ENCODE results near the gene ERC1.

ERC1 gene

DNA sequence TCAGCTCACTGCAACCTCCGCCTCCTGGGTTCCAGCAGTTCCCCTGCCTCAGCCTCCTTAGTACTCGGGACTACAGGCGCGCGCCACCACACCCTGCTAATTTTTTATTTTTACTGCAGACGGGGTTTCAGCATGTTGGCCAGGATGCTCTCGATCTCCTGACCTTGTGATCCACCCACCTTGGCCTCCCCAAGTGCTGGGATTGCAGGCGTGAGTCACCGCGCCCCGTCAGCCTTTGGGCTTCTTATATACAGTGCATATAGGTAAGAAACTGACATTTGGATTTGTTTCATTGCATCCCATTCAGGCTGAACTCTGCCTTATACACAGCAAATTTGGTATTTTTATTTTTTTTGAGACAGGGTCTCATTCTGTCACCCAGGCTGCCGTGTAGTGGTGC lies 176.8 kb downstream of the ERC1 start:
- Histone ChIP-seq H3K27me3 (ENCODE audit: control insufficient read depth in 1 of 2, insufficient read depth in 1 of 2, low read length in 2 of 2) (no peaks in the 10 kb centered on the region), H3K4me1 (ENCODE audit: control insufficient read depth, insufficient read depth, low read depth, low read length) (no peaks in the 10 kb centered on the region), H2AK5ac (ENCODE audit: low read length, severe bottlenecking) (no peak overlapping the region), H2BK15ac (ENCODE audit: low read depth, poor library complexity, severe bottlenecking) (no peak overlapping the region), H2BK120ac (ENCODE audit: low read depth, low read length) (no peak overlapping the region), H2BK5ac (ENCODE audit: low read depth, low read length, poor library complexity, severe bottlenecking) (no peak overlapping the region), H2BK12ac (ENCODE audit: low read length in 2 of 2) (no peak overlapping the region), H3K79me1 (replicated peaks; ENCODE audit: low read length, poor library complexity, severe bottlenecking) (peaks cover 17% of the 10 kb centered on the region), H3K36me3 (ENCODE audit: control insufficient read depth in 1 of 2, insufficient read depth in 2 of 2, low read depth in 1 of 2, low read length in 2 of 2) (peaks cover 6 to 11% of the 10 kb centered on the region in 2 experiments), H3K14ac (ENCODE audit: low read length in 2 of 2) (no peak overlapping the region), H3K18ac (ENCODE audit: low read depth in 1 of 2, low read length in 2 of 2) (no peak overlapping the region), H3K27ac (ENCODE audit: low read length, poor library complexity, severe bottlenecking) (no peak overlapping the region), H3K9ac (ENCODE audit: low read length) (no peak overlapping the region), H3K9me3 (ENCODE audit: control insufficient read depth, low read length) (no peaks in the 10 kb centered on the region), H3K4me2 (ENCODE audit: low read length, poor library complexity, severe bottlenecking) (no peak overlapping the region), H2AFZ (ENCODE audit: low read depth, low read length) (no peak overlapping the region), H3K4me3 (ENCODE audit: insufficient read depth in 1 of 2, low read depth in 1 of 2, low read length in 2 of 2) (no peak overlapping the region), H4K91ac (ENCODE audit: low read length) (no peak overlapping the region), H3K23ac (ENCODE audit: low read length in 2 of 2) (no peak overlapping the region), H3K4ac (ENCODE audit: low read depth in 1 of 2, low read length in 2 of 2) (no peak overlapping the region), H4K8ac (ENCODE audit: low read length) (no peak overlapping the region)
- no peak for DNase-seq
- over 99% methylated on average over 12 of the region's 12 CpGs for WGBS

DNA sequence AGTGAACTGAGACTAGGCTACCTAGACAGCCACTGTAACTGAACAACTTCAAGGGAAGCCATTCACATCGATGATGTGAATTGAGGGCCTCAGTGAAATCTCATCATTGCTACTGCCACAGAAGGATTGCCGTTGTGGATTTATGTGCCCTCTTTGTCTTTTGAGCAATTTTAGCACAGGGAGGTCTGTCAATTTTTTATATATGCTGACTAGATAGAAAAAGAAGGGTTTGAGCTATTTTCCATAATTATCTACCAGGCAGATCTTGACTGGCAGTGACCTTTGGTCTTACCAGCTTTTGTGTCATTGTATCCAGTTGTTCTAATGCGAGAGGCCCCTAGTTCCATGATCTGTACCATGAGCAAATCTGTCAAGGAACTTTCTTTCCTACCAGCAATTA lies 179.4 kb downstream of the ERC1 start:
- Histone ChIP-seq H3K4me2 (ENCODE audit: low read length, poor library complexity, severe bottlenecking) (no peak overlapping the region), H2AK5ac (ENCODE audit: low read length, severe bottlenecking) (no peak overlapping the region), H2BK12ac (ENCODE audit: low read length in 2 of 2) (no peak overlapping the region), H3K27me3 (ENCODE audit: control insufficient read depth in 1 of 2, insufficient read depth in 1 of 2, low read length in 2 of 2) (no peaks in the 10 kb centered on the region), H3K14ac (ENCODE audit: low read length in 2 of 2) (no peak overlapping the region), H3K4me3 (ENCODE audit: insufficient read depth in 1 of 2, low read depth in 1 of 2, low read length in 2 of 2) (no peak overlapping the region), H3K36me3 (ENCODE audit: control insufficient read depth in 1 of 2, insufficient read depth in 2 of 2, low read depth in 1 of 2, low read length in 2 of 2) (peaks cover 6 to 17% of the 10 kb centered on the region in 2 experiments), H4K8ac (ENCODE audit: low read length) (no peak overlapping the region), H3K4ac (ENCODE audit: low read depth in 1 of 2, low read length in 2 of 2) (no peak overlapping the region), H3K27ac (ENCODE audit: low read length, poor library complexity, severe bottlenecking) (no peak overlapping the region), H4K91ac (ENCODE audit: low read length) (no peak overlapping the region), H3K23ac (ENCODE audit: low read length in 2 of 2) (no peak overlapping the region), H2BK5ac (ENCODE audit: low read depth, low read length, poor library complexity, severe bottlenecking) (no peak overlapping the region), H2BK15ac (ENCODE audit: low read depth, poor library complexity, severe bottlenecking) (no peak overlapping the region), H2BK120ac (ENCODE audit: low read depth, low read length) (no peak overlapping the region), H2AFZ (ENCODE audit: low read depth, low read length) (no peak overlapping the region), H3K4me1 (ENCODE audit: control insufficient read depth, insufficient read depth, low read depth, low read length) (no peaks in the 10 kb centered on the region), H3K9ac (ENCODE audit: low read length) (no peak overlapping the region), H3K18ac (ENCODE audit: low read depth in 1 of 2, low read length in 2 of 2) (no peak overlapping the region), H3K79me1 (replicated peaks; ENCODE audit: low read length, poor library complexity, severe bottlenecking) (peaks cover 17% of the 10 kb centered on the region), H3K9me3 (ENCODE audit: control insufficient read depth, low read length) (no peaks in the 10 kb centered on the region)
- WGBS, result 91% methylated on average over 3 of the region's 3 CpGs
- DNase-seq, result no peak

DNA sequence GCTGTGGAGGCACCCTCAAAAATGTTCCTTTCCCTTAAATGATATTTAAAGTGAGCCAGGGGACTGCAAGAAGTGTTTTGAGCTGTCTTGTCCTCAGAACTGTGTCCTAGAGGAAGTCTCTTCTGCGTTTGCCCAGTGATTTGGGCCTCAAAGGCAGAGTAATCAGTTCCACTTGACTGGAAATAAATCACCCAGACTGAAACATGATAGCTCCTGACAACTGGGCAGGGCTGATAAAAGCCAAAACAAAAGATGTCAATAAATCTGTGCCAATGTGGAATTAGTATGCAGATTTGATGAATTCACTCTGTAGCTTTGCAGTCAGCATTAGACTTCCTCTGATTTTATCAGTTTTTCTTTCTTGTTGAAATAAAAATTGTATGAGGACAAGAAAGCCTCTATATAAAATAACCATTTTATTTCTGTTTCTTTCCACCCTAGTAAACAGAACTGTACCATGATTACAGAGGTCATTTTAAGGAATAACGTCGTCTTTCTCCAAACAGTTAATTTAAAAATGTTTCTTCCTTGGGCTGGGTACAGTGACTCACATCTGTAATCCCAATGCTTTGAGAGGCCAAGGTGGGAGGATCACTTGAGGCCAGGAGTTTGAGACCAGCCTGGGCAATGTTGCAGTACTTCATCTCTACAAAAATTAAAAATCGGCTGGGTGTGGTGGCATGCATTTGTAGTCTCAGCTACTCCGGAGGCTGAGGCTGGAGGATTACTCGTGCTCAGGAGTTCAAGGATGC lies 180.8 kb downstream of the ERC1 start:
- no peak overlapping the region for H3K23ac ChIP-seq (ENCODE audit: low read length in 2 of 2)
- no peaks in the 10 kb centered on the region for H3K9me3 ChIP-seq (ENCODE audit: control insufficient read depth, low read length)
- no peak overlapping the region for H2BK15ac ChIP-seq (ENCODE audit: low read depth, poor library complexity, severe bottlenecking)
- no peak overlapping the region for H4K91ac ChIP-seq (ENCODE audit: low read length)
- H3K79me1 ChIP-seq (replicated peaks; ENCODE audit: low read length, poor library complexity, severe bottlenecking), result peaks cover 15% of the 10 kb centered on the region
- no peak overlapping the region for H3K18ac ChIP-seq (ENCODE audit: low read depth in 1 of 2, low read length in 2 of 2)
- no peak overlapping the region for H3K9ac ChIP-seq (ENCODE audit: low read length)
- H2AK5ac ChIP-seq (ENCODE audit: low read length, severe bottlenecking), result no peak overlapping the region
- no peak overlapping the region for H2BK120ac ChIP-seq (ENCODE audit: low read depth, low read length)
- 93% methylated on average over 6 of the region's 6 CpGs for WGBS
- H3K4me2 ChIP-seq (ENCODE audit: low read length, poor library complexity, severe bottlenecking), result no peak overlapping the region
- no peak overlapping the region for H4K8ac ChIP-seq (ENCODE audit: low read length)
- peaks cover 8 to 23% of the 10 kb centered on the region in 2 experiments for H3K36me3 ChIP-seq (ENCODE audit: control insufficient read depth in 1 of 2, insufficient read depth in 2 of 2, low read depth in 1 of 2, low read length in 2 of 2)
- no peak overlapping the region for H3K4me3 ChIP-seq (ENCODE audit: insufficient read depth in 1 of 2, low read depth in 1 of 2, low read length in 2 of 2)
- no peak overlapping the region for H2BK12ac ChIP-seq (ENCODE audit: low read length in 2 of 2)
- no peak overlapping the region for H2AFZ ChIP-seq (ENCODE audit: low read depth, low read length)
- H3K4ac ChIP-seq (ENCODE audit: low read depth in 1 of 2, low read length in 2 of 2), result no peak overlapping the region
- no peak overlapping the region for H3K14ac ChIP-seq (ENCODE audit: low read length in 2 of 2)
- no peak overlapping the region for H3K27ac ChIP-seq (ENCODE audit: low read length, poor library complexity, severe bottlenecking)
- H3K4me1 ChIP-seq (ENCODE audit: control insufficient read depth, insufficient read depth, low read depth, low read length), result no peaks in the 10 kb centered on the region
- DNase-seq, result peak; percentile 10
- H3K27me3 ChIP-seq (ENCODE audit: control insufficient read depth in 1 of 2, insufficient read depth in 1 of 2, low read length in 2 of 2), result no peaks in the 10 kb centered on the region
- no peak overlapping the region for H2BK5ac ChIP-seq (ENCODE audit: low read depth, low read length, poor library complexity, severe bottlenecking)

DNA sequence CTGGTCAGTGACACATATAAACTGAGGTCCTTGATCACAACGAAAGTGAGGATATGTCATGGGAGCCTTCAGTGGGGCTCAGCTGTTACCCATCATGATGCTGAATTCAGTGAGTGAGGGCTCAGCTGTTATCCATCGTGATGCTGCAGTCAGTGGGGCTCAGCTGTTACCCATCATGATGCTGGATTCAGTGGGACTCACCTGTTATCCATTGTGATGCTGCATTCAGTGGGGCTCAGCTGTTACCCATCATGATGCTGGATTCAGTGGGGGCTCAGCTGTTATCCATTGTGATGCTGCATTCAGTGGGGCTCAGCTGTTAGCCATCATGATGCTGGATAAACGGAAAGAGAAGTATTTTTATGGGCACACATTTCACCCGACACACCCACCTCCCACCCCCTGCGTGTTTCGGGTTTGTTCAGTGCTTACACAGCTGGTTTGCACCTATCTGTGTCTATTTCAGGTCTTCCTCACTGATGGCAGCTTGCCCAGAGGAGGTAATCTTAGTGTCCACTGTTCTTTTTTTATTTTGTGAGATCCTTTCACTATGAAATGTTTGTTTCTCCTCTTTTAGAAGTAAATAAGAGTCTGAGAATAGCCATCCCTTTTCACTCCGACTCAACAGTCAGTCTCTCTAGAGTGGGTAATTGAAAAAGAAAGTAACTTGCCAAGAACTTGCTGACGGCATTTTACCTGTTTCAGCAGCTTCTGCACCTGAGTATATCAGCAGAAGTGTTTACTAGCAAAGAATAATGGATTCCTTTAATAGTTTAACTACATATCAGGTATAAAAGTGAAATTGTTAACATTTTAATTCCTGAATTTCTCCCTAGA lies 183.0 kb downstream of the ERC1 start:
- no peak overlapping the region for H3K9ac ChIP-seq (ENCODE audit: low read length)
- no peak overlapping the region for H4K8ac ChIP-seq (ENCODE audit: low read length)
- no peaks in the 10 kb centered on the region for H3K9me3 ChIP-seq (ENCODE audit: control insufficient read depth, low read length)
- H3K4me3 ChIP-seq (ENCODE audit: insufficient read depth in 1 of 2, low read depth in 1 of 2, low read length in 2 of 2), result no peak overlapping the region
- H2BK12ac ChIP-seq (ENCODE audit: low read length in 2 of 2), result no peak overlapping the region
- H3K36me3 ChIP-seq (ENCODE audit: control insufficient read depth in 1 of 2, insufficient read depth in 2 of 2, low read depth in 1 of 2, low read length in 2 of 2), result peaks cover 2 to 19% of the 10 kb centered on the region in 2 experiments
- no peak overlapping the region for H3K23ac ChIP-seq (ENCODE audit: low read length in 2 of 2)
- H3K18ac ChIP-seq (ENCODE audit: low read depth in 1 of 2, low read length in 2 of 2), result no peak overlapping the region
- H2AK5ac ChIP-seq (ENCODE audit: low read length, severe bottlenecking), result no peak overlapping the region
- no peak overlapping the region for H2BK5ac ChIP-seq (ENCODE audit: low read depth, low read length, poor library complexity, severe bottlenecking)
- H2BK15ac ChIP-seq (ENCODE audit: low read depth, poor library complexity, severe bottlenecking), result no peak overlapping the region
- WGBS, result 93% methylated on average over 8 of the region's 8 CpGs
- H3K4me1 ChIP-seq (ENCODE audit: control insufficient read depth, insufficient read depth, low read depth, low read length), result no peaks in the 10 kb centered on the region
- no peak overlapping the region for H2AFZ ChIP-seq (ENCODE audit: low read depth, low read length)
- no peak overlapping the region for H3K14ac ChIP-seq (ENCODE audit: low read length in 2 of 2)
- no peak overlapping the region for H2BK120ac ChIP-seq (ENCODE audit: low read depth, low read length)
- no peak overlapping the region for H4K91ac ChIP-seq (ENCODE audit: low read length)
- DNase-seq, result no peak
- H3K4ac ChIP-seq (ENCODE audit: low read depth in 1 of 2, low read length in 2 of 2), result no peak overlapping the region
- H3K27ac ChIP-seq (ENCODE audit: low read length, poor library complexity, severe bottlenecking), result no peak overlapping the region
- no peak overlapping the region for H3K4me2 ChIP-seq (ENCODE audit: low read length, poor library complexity, severe bottlenecking)
- H3K27me3 ChIP-seq (ENCODE audit: control insufficient read depth in 1 of 2, insufficient read depth in 1 of 2, low read length in 2 of 2), result no peaks in the 10 kb centered on the region
- H3K79me1 ChIP-seq (replicated peaks; ENCODE audit: low read length, poor library complexity, severe bottlenecking), result peaks cover 10% of the 10 kb centered on the region

Measured in mesenchymal stem cell (in vitro differentiated cells and primary cell).